ENCODE measurements around the gene TMEM217.

TMEM217 gene

GRCh38 chr6:37207903-37208456, 50.0 kb downstream of the TMEM217 start:
- Histone ChIP-seq H3K4me3 (ENCODE audit: low read depth, low read length, poor library complexity, severe bottlenecking) (no peak overlapping the region), H3K9me3 (ENCODE audit: low read length) (no peaks in the 10 kb centered on the region), H3K9ac (ENCODE audit: low read length) (no peak overlapping the region), H3K9me2 (ENCODE audit: low read depth, low read length) (no peaks in the 10 kb centered on the region), H3K4me2 (ENCODE audit: low read length) (no peak overlapping the region), H4K20me1 (ENCODE audit: insufficient read depth, low read length) (no peaks in the 10 kb centered on the region), H2AFZ (ENCODE audit: low read length) (no peak overlapping the region), H3K27ac (ENCODE audit: low read depth, low read length, poor library complexity, severe bottlenecking) (no peak overlapping the region), H3K4me1 (ENCODE audit: insufficient read depth, low read length, severe bottlenecking) (peaks cover 9% of the 10 kb centered on the region), H3F3A (ENCODE audit: insufficient read depth, low read length) (no peaks in the 10 kb centered on the region), H3K27me3 (ENCODE audit: insufficient read depth, low read length) (no peaks in the 10 kb centered on the region), H3K79me2 (ENCODE audit: insufficient read depth, low read length) (no peaks in the 10 kb centered on the region), H3K36me3 (ENCODE audit: insufficient read depth, low read length) (no peaks in the 10 kb centered on the region)
- TF ChIP-seq EZH2 (IDR thresholded peaks at IDR 0.05; ENCODE audit: borderline replicate concordance, low read length) (no peak), CTCF (IDR thresholded peaks at IDR 0.05; ENCODE audit: low read length) (peak; percentile 91)

GRCh38 chr6:37206622-37207021, 51.3 kb downstream of the TMEM217 start:
- H3K27ac ChIP-seq (ENCODE audit: low read depth, low read length, poor library complexity, severe bottlenecking), result no peak overlapping the region
- no peak overlapping the region for H3K9ac ChIP-seq (ENCODE audit: low read length)
- H3K9me2 ChIP-seq (ENCODE audit: low read depth, low read length), result no peaks in the 10 kb centered on the region
- H3K36me3 ChIP-seq (ENCODE audit: insufficient read depth, low read length), result no peaks in the 10 kb centered on the region
- no peak overlapping the region for H2AFZ ChIP-seq (ENCODE audit: low read length)
- H3K4me1 ChIP-seq (ENCODE audit: insufficient read depth, low read length, severe bottlenecking), result peaks cover 9% of the 10 kb centered on the region
- H3K27me3 ChIP-seq (ENCODE audit: insufficient read depth, low read length), result no peaks in the 10 kb centered on the region
- H3K4me2 ChIP-seq (ENCODE audit: low read length), result no peak overlapping the region
- no peaks in the 10 kb centered on the region for H3K9me3 ChIP-seq (ENCODE audit: low read length)
- H3K4me3 ChIP-seq (ENCODE audit: low read depth, low read length, poor library complexity, severe bottlenecking), result no peak overlapping the region
- H3K79me2 ChIP-seq (ENCODE audit: insufficient read depth, low read length), result no peaks in the 10 kb centered on the region
- no peaks in the 10 kb centered on the region for H4K20me1 ChIP-seq (ENCODE audit: insufficient read depth, low read length)
- H3F3A ChIP-seq (ENCODE audit: insufficient read depth, low read length), result no peaks in the 10 kb centered on the region
- TF ChIP-seq EZH2 (IDR thresholded peaks at IDR 0.05; ENCODE audit: borderline replicate concordance, low read length), result no peak
- TF ChIP-seq CTCF (IDR thresholded peaks at IDR 0.05; ENCODE audit: low read length), result no peak

GRCh38 chr6:37205997-37206340, 52.0 kb downstream of the TMEM217 start:
- no peak overlapping the region for H3K9ac ChIP-seq (ENCODE audit: low read length)
- no peaks in the 10 kb centered on the region for H3K9me2 ChIP-seq (ENCODE audit: low read depth, low read length)
- H3K4me3 ChIP-seq (ENCODE audit: low read depth, low read length, poor library complexity, severe bottlenecking), result no peak overlapping the region
- no peaks in the 10 kb centered on the region for H3F3A ChIP-seq (ENCODE audit: insufficient read depth, low read length)
- H3K4me1 ChIP-seq (ENCODE audit: insufficient read depth, low read length, severe bottlenecking), result peaks cover 9% of the 10 kb centered on the region
- no peaks in the 10 kb centered on the region for H3K36me3 ChIP-seq (ENCODE audit: insufficient read depth, low read length)
- H3K79me2 ChIP-seq (ENCODE audit: insufficient read depth, low read length), result no peaks in the 10 kb centered on the region
- TF ChIP-seq EZH2 (IDR thresholded peaks at IDR 0.05; ENCODE audit: borderline replicate concordance, low read length), result no peak
- TF ChIP-seq CTCF (IDR thresholded peaks at IDR 0.05; ENCODE audit: low read length), result no peak
- H3K27me3 ChIP-seq (ENCODE audit: insufficient read depth, low read length), result no peaks in the 10 kb centered on the region
- no peak overlapping the region for H3K27ac ChIP-seq (ENCODE audit: low read depth, low read length, poor library complexity, severe bottlenecking)
- no peak overlapping the region for H2AFZ ChIP-seq (ENCODE audit: low read length)
- no peaks in the 10 kb centered on the region for H3K9me3 ChIP-seq (ENCODE audit: low read length)
- no peak overlapping the region for H3K4me2 ChIP-seq (ENCODE audit: low read length)
- no peaks in the 10 kb centered on the region for H4K20me1 ChIP-seq (ENCODE audit: insufficient read depth, low read length)

Measured in OCI-LY1 (cell line).